ENCODE results near the gene PITRM1.

DNA sequence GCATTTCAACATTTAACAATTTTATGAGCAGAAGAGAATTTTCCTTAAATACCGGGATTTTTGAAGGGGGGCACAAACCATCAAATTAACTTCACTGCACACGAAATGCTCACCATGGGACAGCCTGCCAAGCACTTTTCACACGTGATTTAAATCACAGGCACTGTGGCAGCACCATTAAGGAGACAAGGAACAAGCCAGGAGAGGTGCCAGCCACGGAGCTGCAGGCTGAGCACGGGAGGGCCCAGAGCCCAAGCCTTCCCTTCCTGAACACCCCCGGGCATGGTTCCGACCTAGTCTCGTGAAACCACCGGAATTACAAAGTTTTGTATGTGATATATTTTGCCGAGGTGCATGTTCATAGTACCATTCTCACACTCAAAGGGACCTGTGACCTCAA is 13.4 kb downstream of the PITRM1 start:
- TF ChIP-seq POLR2A (IDR thresholded peaks at IDR 0.05; ENCODE audit: low read depth, low read length), result no peak
- no peak for TF ChIP-seq POLR2AphosphoS5 (IDR thresholded peaks at IDR 0.05; ENCODE audit: low read depth, low read length)
- TF ChIP-seq TAF1 (IDR thresholded peaks at IDR 0.05; ENCODE audit: borderline replicate concordance, low read depth, low read length), result no peak
